AG04450 (cell line): ENCODE results near the gene ASNSD1. TPM values are rescaled to one million over a fixed set of nuclear protein-coding genes. Genes with fewer than 3 reads are reported as not detected.

Experiments used
- CTCF ChIA-PET: fragments of 300-600, 350-600 bp; formaldehyde crosslinking; extraction: SDS; loops from one replicate; lab custom pipeline; 2022; ENCODE audit warnings: antibody characterized with exemption, inconsistent platforms; lab: Charles Lee
- POLR2A ChIA-PET: fragments of 350-600 bp; formaldehyde crosslinking; extraction: SDS; loops from one replicate; lab custom pipeline; 2021; ENCODE audit warnings: antibody characterized with exemption, inconsistent platforms; lab: Yijun Ruan, JAX
- DNase-seq: peaks from one replicate; pipeline ENCODE4 v3.0.0-alpha.2; 2011; ENCODE audit warnings: low read depth, low spot score
- H3K27ac ChIP-seq: one replicate; pipeline ENCODE4 v1.5.1; 2012; ENCODE audit warnings: low read depth, low read length, control low read depth
- H3K27me3 ChIP-seq: one replicate; pipeline ENCODE4 v1.6.0; 2012; ENCODE audit warnings: low read length; ENCODE audit not compliant: control insufficient read depth, insufficient read depth
- H3K4me3 ChIP-seq: 2 replicates; pipeline ENCODE4 v1.5.1; 2011; ENCODE audit warnings: mild to moderate bottlenecking, low read depth, low read length, control low read depth
- H3K9me3 ChIP-seq: 2 replicates; pipeline ENCODE4 v1.5.1; 2012; ENCODE audit warnings: low read length; ENCODE audit not compliant: control insufficient read depth, insufficient read depth
- polyA minus RNA-seq: library from RNA; depleted of rRNA, polyadenylated mRNA; stranded (reverse); fragments of >200 nt; gene quantifications from 2 replicates; pipeline ENCODE4 v1.2.3, GENCODE V29; 2011; rRNA and poly(A)+ RNA removed
- polyA plus RNA-seq: library from polyadenylated mRNA; depleted of rRNA; stranded (reverse); fragments of >200 nt; gene quantifications from 2 replicates; pipeline ENCODE4 v1.2.3, GENCODE V29; 2011; rRNA removed
- TF ChIP-seq, protein P1 (sequence below): IDR thresholded peaks from 2 replicates; pipeline ENCODE4 v1.5.1; 2011; ENCODE audit warnings: low read depth, low read length, control low read depth, inconsistent platforms

ASNSD1 gene
- polyA plus RNA-seq: 38.3 and 50.1 TPM in 2 replicates
- 11.4 and 21.7 TPM in 2 replicates for polyA minus RNA-seq

DNA sequence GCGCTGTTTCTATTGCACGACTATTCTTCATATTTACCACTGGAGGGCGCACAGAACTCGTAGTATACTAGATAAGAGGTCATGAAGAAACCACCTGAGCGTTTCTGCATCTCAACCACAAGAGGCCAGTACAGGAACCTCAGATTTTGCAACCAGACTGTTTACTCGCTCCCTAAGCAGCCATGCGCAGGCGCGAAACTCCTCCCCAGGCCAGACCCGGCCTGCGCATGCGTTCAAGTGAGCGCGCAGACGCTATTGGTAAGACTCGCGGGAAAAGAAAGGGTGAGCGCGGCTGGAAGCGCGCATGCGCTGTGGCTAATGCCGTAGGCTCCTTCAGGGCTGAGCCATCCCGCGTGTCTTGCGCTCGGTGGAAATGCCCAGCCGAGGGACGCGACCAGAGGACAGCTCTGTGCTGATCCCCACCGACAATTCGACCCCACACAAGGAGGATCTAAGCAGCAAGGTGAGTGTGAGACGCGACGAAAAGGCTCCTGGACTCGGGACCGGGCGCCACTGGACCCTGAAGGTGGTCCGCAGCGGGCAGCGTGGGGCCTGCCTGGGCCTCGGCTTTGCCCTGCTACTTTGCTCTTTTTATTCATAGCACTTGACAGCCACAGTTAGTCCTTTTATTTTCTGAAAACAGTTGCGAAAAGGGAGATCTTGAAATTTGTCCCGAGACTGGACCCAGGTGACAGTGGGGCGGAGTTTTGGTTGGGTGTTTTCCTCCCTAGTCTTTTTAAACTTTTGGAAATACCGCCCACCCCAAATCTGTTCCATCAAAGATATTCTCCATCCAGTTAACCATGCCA, at the start of gene ASNSD1:
Gene ASNSD1 (plus strand): TSS at position 312 of the 809 bp plus-strand sequence. CDS start 4,674 bp downstream, outside the sequence.
- ChIA-PET CTCF (interaction anchor here (0.5 to 6.1 kb wide), 74 partner anchors 11 to 658 kb away, joined by 3 to 114 read pairs (median 4); partner anchors contain the start of genes ANKAR, HIBCH, OSGEPL1 and SLC40A1), POLR2A (interaction anchor here (0.8 to 1.5 kb wide), 3 partner anchors 13 to 81 kb away, joined by 3 to 4 read pairs (median 3); partner anchors contain the start of genes ANKAR and SLC40A1)
- TF ChIP-seq, protein P1, sequence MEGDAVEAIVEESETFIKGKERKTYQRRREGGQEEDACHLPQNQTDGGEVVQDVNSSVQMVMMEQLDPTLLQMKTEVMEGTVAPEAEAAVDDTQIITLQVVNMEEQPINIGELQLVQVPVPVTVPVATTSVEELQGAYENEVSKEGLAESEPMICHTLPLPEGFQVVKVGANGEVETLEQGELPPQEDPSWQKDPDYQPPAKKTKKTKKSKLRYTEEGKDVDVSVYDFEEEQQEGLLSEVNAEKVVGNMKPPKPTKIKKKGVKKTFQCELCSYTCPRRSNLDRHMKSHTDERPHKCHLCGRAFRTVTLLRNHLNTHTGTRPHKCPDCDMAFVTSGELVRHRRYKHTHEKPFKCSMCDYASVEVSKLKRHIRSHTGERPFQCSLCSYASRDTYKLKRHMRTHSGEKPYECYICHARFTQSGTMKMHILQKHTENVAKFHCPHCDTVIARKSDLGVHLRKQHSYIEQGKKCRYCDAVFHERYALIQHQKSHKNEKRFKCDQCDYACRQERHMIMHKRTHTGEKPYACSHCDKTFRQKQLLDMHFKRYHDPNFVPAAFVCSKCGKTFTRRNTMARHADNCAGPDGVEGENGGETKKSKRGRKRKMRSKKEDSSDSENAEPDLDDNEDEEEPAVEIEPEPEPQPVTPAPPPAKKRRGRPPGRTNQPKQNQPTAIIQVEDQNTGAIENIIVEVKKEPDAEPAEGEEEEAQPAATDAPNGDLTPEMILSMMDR: peak; percentile 94
- H3K9me3 ChIP-seq: peaks cover 3% of the 10 kb centered on the region; the same call in 1 of the 2 replicates
- peak within 1 kb of the TSS; percentile 100 for H3K4me3 ChIP-seq
- DNase-seq: peak; percentile 100
- H3K27me3 ChIP-seq: no peaks in the 10 kb centered on the region
- H3K27ac ChIP-seq: peak within 1 kb of the TSS; percentile 54

DNA sequence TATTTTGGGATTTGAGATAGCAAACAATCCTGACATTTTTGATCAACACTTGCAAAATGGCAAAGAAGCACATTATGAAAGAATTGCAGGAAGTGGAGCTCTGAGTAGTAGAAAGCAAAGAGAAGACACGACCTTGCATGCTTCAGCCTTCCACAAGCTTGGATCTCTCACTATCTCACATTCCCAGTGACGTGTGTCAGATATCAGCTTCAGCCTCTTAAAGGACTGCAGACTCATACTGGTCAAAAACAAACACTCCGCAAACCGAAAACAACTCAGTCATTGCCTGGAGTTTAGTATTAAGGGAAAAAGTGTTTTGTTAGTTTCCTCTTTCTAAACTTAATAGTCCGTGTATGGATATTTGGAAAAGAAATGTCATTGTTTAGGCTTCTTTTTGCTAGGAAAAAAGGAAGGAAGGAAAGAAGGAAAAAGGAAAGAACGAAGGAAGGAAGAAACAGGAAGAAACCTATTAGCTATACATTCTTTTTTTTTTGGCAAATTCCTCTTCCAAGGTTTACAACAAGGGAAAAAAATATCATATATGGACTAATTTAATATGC, 48.1 kb upstream of the ASNSD1 start:
- CTCF ChIA-PET: interaction anchor here (0.7 to 1.6 kb wide), 5 partner anchors 10 to 49 kb away, joined by 3 to 7 read pairs (median 4); partner anchors contain the start of gene ASNSD1
- POLR2A ChIA-PET: interaction anchor here (0.6 to 1.8 kb wide), 9 partner anchors 8 to 706 kb away, joined by 3 to 9 read pairs (median 3); partner anchors contain the start of genes HIBCH and SLC40A1
- Histone ChIP-seq H3K27me3 (no peaks in the 10 kb centered on the region), H3K9me3 (no peaks in the 10 kb centered on the region), H3K4me3 (peak overlapping the region; percentile 47), H3K27ac (peak overlapping the region; percentile 63)
- peak; percentile 87 for DNase-seq
- TF ChIP-seq, protein P1: no peak

DNA sequence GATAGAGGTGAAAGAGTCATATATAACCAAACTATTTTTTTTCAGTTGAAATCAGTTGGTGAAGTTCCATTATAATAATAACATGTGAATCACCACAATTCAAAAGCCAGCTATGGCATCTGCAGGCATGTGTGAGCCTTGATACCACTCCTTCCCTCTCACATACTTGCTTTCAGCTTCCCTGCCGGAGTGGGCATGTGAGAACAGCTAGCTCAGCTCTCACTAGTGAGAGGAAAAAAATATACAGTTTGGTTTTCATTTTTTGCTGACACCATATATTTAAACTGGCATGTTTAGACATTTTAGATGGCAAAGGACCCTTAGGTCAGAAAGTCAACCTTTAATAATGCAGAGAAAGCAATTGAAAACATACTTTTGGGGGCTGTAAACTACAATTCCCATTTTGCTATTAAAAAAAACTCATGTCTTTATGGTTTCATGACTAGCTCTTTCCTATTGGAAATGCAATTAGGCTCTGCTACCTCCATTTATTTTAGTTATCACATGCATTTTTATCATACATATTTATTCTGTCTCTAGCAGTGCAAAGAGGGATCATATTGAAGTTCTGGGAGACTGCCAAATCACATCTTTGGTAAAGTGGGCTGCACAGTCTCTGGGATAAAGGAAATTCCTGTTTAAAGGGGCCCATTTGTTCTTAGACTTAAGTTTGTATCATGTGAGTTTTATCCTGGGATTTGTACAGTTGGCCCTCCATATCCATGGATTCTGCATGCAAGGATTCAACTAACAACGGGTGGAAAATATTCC, 47.4 kb upstream of the ASNSD1 start:
- TF ChIP-seq, protein P1: no peak
- peak; percentile 33 for DNase-seq
- Histone ChIP-seq H3K4me3 (no peak overlapping the region; the same call in 1 of the 2 replicates), H3K27ac (peak overlapping the region; percentile 63), H3K27me3 (no peaks in the 10 kb centered on the region), H3K9me3 (no peaks in the 10 kb centered on the region)
- CTCF ChIA-PET: interaction anchor here (0.7 to 1.6 kb wide), 5 partner anchors 10 to 48 kb away, joined by 3 to 7 read pairs (median 4); partner anchors contain the start of gene ASNSD1
- POLR2A ChIA-PET: interaction anchor here (0.7 to 1.8 kb wide), 8 partner anchors 9 to 706 kb away, joined by 3 to 9 read pairs (median 3); partner anchors contain the start of genes HIBCH and SLC40A1

DNA sequence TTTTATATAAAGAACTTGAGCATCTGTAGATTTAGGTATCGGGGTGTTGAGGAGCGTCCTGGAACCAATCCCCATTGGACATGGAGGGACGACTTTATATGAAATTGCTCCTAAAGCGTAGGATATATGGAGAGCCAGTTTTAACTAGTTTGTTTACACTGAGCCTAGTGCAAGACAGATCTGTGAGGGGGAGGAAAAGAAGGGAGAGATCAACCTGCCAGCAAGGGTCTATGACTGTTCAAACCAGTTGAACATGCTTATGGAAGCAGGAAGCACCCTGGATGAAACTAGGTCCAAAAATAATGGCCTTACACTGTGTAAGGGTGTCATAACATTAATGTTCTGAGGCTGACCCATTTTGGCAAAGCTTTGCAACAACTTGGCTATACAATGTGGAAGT, 46.7 kb upstream of the ASNSD1 start:
- POLR2A ChIA-PET: no interaction called here
- TF ChIP-seq, protein P1: no peak

More for the DNA sequence above, 46.7 kb upstream of the ASNSD1 start:
- Histone ChIP-seq H3K27me3 (no peaks in the 10 kb centered on the region), H3K9me3 (no peaks in the 10 kb centered on the region), H3K4me3 (no peak overlapping the region), H3K27ac (no peak overlapping the region)
- CTCF ChIA-PET: interaction anchor here (1.0 kb wide), 1 partner anchor 14 kb away, joined by 4 read pairs; no protein-coding TSS in a partner anchor
- no peak for DNase-seq
